Ammon's horn (tissue), 1 donor: Measurements from ENCODE around the gene NFE2L3.
"Not testable (repeated sequence)": the region's sequence is repeated elsewhere in the genome, so short reads cannot be mapped to it uniquely, and the experiment has no call there.

Experiments
- DNase-seq: peaks from one replicate; pipeline ENCODE4 v3.0.0-alpha.2; 2016; ENCODE audit warnings: low spot score

Gene NFE2L3

GRCh38 chr7:26151953-26152781 lies at the start of gene NFE2L3:
TSS of gene NFE2L3 (plus strand) at chr7:26152198. CDS start at chr7:26152499, 301 bp downstream.
- DNase-seq, result peak; percentile 79

GRCh38 chr7:26103596-26103995 lies 48.4 kb upstream of the NFE2L3 start:
- DNase-seq, result no peak

- peak; percentile 38 for DNase-seq
These were observed 46.8 kb upstream of the NFE2L3 start for GRCh38 chr7:26105236-26105635.

GRCh38 chr7:26105931-26106330 lies 46.1 kb upstream of the NFE2L3 start:
- DNase-seq, result no peak

- no peak for DNase-seq
These were observed 39.7 kb upstream of the NFE2L3 start for GRCh38 chr7:26112203-26112740.

GRCh38 chr7:26115650-26116049 lies 36.3 kb upstream of the NFE2L3 start:
- DNase-seq, result no peak

GRCh38 chr7:26117142-26117807 lies 34.7 kb upstream of the NFE2L3 start:
- no peak for DNase-seq

GRCh38 chr7:26117970-26118369 lies 34.0 kb upstream of the NFE2L3 start:
- DNase-seq, result no peak

- DNase-seq, result no peak
These were observed 29.3 kb upstream of the NFE2L3 start for GRCh38 chr7:26122745-26123144.

GRCh38 chr7:26124775-26125174 lies 27.2 kb upstream of the NFE2L3 start:
- DNase-seq, result not testable (repeated sequence)

GRCh38 chr7:26127411-26127810 lies 24.6 kb upstream of the NFE2L3 start:
- DNase-seq, result no peak

- DNase-seq, result no peak
These were observed 20.9 kb upstream of the NFE2L3 start for GRCh38 chr7:26131056-26131589.

- no peak for DNase-seq
These were observed 16.9 kb upstream of the NFE2L3 start for GRCh38 chr7:26135076-26135475.

- DNase-seq, result no peak
These were observed 16.4 kb upstream of the NFE2L3 start for GRCh38 chr7:26135551-26135950.

- DNase-seq, result no peak
These were observed 15.2 kb upstream of the NFE2L3 start for GRCh38 chr7:26136831-26137230.

- DNase-seq, result no peak
These were observed 11.6 kb upstream of the NFE2L3 start for GRCh38 chr7:26140380-26140779.

GRCh38 chr7:26141077-26141476 lies 10.9 kb upstream of the NFE2L3 start:
- no peak for DNase-seq

GRCh38 chr7:26143298-26144048 lies 8.5 kb upstream of the NFE2L3 start:
- no peak for DNase-seq

GRCh38 chr7:26144184-26145080 lies 7.6 kb upstream of the NFE2L3 start:
- DNase-seq, result no peak

- no peak for DNase-seq
These were observed 6.8 kb upstream of the NFE2L3 start for GRCh38 chr7:26145238-26145637.

- no peak for DNase-seq
These were observed 5.0 kb upstream of the NFE2L3 start for GRCh38 chr7:26147030-26147429.
